CD4-positive, alpha-beta T cell (primary cell): ENCODE results near the gene SNAPIN. TPM values are rescaled to one million over a fixed set of nuclear protein-coding genes. Genes with fewer than 3 reads are reported as not detected.

ENCODE experiments used
- ATAC-seq: fragments of 200-7000 bp; cut with Tn5 transposase; one replicate; pipeline ENCODE4 v1.10.0; 2022; ENCODE audit warnings: mild to moderate bottlenecking; ENCODE audit not compliant: poor library complexity
- CTCF ChIA-PET: fragments of 350-600 bp; sonication (Branson Sonifier 250); formaldehyde crosslinking; loops from one replicate; lab custom pipeline; 2021; ENCODE audit warnings: antibody characterized with exemption, inconsistent platforms; lab: Charles Lee
- POLR2A ChIA-PET: fragments of 350-600 bp; sonication (Branson Sonifier 250); formaldehyde crosslinking; loops from one replicate; lab custom pipeline; 2021; ENCODE audit warnings: antibody characterized with exemption, inconsistent platforms; lab: Charles Lee
- DNase-seq, 14 experiments: peaks; one replicate each; pipeline ENCODE4 v3.0.0-alpha.2; 2013 to 2020; ENCODE audit warnings: mixed read lengths in 2 of 14
- H3K27ac ChIP-seq, 2 donors: one replicate each; pipeline versions ENCODE4 v1.5.1 to v1.7.0; 2013; ENCODE audit warnings: low read length in 2 of 2, low read depth in 1 of 2, mild to moderate bottlenecking in 1 of 2
- H3K27me3 ChIP-seq, 2 experiments: 1 replicate in 1 of 2; 2 replicates in 1 of 2; pipeline versions ENCODE4 v1.6.1 to v1.7.0; 2013; ENCODE audit warnings: low read length in 2 of 2, control low read depth in 1 of 2, mild to moderate bottlenecking in 1 of 2, moderate library complexity in 1 of 2; ENCODE audit not compliant: insufficient read depth in 2 of 2, control insufficient read depth in 1 of 2
- H3K36me3 ChIP-seq: one replicate; pipeline ENCODE4 v1.6.1; 2013; ENCODE audit warnings: low read length, control low read depth; ENCODE audit not compliant: insufficient read depth
- H3K4me1 ChIP-seq: one replicate; pipeline ENCODE4 v1.6.1; 2013; ENCODE audit warnings: low read length, control low read depth; ENCODE audit not compliant: insufficient read depth
- H3K4me3 ChIP-seq: one replicate; pipeline ENCODE4 v1.5.1; 2013; ENCODE audit warnings: mild to moderate bottlenecking, low read length, moderate library complexity
- H3K9me3 ChIP-seq, 2 experiments: 1 replicate in 1 of 2; 2 replicates in 1 of 2; pipeline versions ENCODE4 v1.6.1 to v1.7.0; 2013; ENCODE audit warnings: low read length in 2 of 2, mild to moderate bottlenecking in 2 of 2, control low read depth in 1 of 2, moderate library complexity in 1 of 2; ENCODE audit not compliant: control insufficient read depth in 1 of 2, insufficient read depth in 1 of 2
- H3K27ac Mint-ChIP-seq: one replicate; pipeline ENCODE4 v1.8.0; 2020; ENCODE audit warnings: mixed read lengths
- H3K27me3 Mint-ChIP-seq: one replicate; pipeline ENCODE4 v1.8.0; 2021; ENCODE audit warnings: mixed read lengths
- H3K36me3 Mint-ChIP-seq: one replicate; pipeline ENCODE4 v1.8.0; 2021; ENCODE audit warnings: low read depth, mixed read lengths
- H3K4me1 Mint-ChIP-seq: one replicate; pipeline ENCODE4 v1.8.0; 2021; ENCODE audit warnings: low read depth, mixed read lengths
- H3K4me3 Mint-ChIP-seq: one replicate; pipeline ENCODE4 v1.8.0; 2020; ENCODE audit warnings: mild to moderate bottlenecking, mixed read lengths
- H3K9me3 Mint-ChIP-seq: one replicate; pipeline ENCODE4 v1.8.0; 2020; ENCODE audit warnings: mixed read lengths
- CTCF ChIP-seq: fragments of 200-600 bp; IDR thresholded peaks from one replicate; pipeline ENCODE4 v1.8.0; 2022; ENCODE audit warnings: antibody characterized with exemption, mild to moderate bottlenecking
- intact Hi-C, 2 experiments: fragments of 100-400 bp; cut with DNase I in 1 of 2; cut with micrococcal nuclease in 1 of 2; formaldehyde crosslinking; loops; one replicate each; pipeline versions ENCODE4 v1.15.1 to v1.9.0; 2023 to 2025; cut with DNase I, micrococcal nuclease
- total RNA-seq, 174 experiments: library from RNA in 2 of 174; stranded (reverse) in 2 of 174; gene quantifications; one replicate each; pipeline ENCODE4 v1.2.3 and lab custom pipeline; 2021 to 2026

The SNAPIN gene
- total RNA-seq, 2 experiments from 2014 or later, result 7.2 to 7.3 TPM

DNA sequence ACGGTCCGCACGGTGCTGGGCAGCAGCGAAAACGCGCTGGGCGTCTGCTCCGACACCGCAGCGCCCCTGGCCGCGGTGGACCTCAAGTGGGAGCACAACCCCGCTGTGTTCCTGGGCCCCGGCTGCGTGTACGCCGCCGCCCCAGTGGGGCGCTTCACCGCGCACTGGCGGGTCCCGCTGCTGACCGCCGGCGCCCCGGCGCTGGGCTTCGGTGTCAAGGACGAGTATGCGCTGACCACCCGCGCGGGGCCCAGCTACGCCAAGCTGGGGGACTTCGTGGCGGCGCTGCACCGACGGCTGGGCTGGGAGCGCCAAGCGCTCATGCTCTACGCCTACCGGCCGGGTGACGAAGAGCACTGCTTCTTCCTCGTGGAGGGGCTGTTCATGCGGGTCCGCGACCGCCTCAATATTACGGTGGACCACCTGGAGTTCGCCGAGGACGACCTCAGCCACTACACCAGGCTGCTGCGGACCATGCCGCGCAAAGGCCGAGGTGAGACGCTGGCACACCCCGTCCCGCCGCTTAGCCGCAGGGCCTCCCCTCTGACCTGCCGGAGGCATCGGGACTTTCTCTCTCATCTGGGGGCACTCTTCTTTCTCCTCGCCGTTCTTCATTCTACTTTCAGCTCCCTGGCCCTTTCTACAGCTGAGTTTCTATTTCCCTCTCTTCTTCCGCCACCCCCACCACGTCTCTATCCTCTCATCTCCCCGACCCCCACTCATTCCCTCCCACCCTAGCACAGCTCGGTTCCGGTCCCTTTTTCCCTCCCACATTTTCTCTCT, 21.0 kb downstream of the SNAPIN start:
- Mint-ChIP-seq H3K4me3 (peak overlapping the region; percentile 87), H3K9me3 (no peaks in the 10 kb centered on the region), H3K36me3 (no peaks in the 10 kb centered on the region), H3K27ac (no peak overlapping the region), H3K4me1 (peaks cover 20% of the 10 kb centered on the region), H3K27me3 (peaks cover 67% of the 10 kb centered on the region)
- H3K9me3 ChIP-seq, result no peaks in the 10 kb centered on the region
- ChIA-PET CTCF (interaction anchor here (0.6 to 1.7 kb wide), 2 partner anchors 69 to 592 kb away, joined by 4 read pairs; no protein-coding TSS in a partner anchor), POLR2A (interaction anchor here (2.7 kb wide), 1 partner anchor 45 kb away, joined by 12 read pairs; the partner anchor contains the start of gene CHTOP)
- DNase-seq (peak in 8 of 14 experiments; percentile 5 to 59 (median 32)), ATAC-seq (peak; percentile 73)
- intact Hi-C loops, result loop anchor here in 1 of 2 experiments (2.0 to 10.0 kb wide), 2 partner anchors 245 to 305 kb away; partner anchors contain the start of gene GATAD2B
- H3K4me3 ChIP-seq, result peak overlapping the region; percentile 44
- no peak for TF ChIP-seq CTCF
- H3K27ac ChIP-seq, result no peak overlapping the region
- H3K27me3 ChIP-seq, result peaks cover 30 to 35% of the 10 kb centered on the region in 2 experiments
- H3K4me1 ChIP-seq, result peaks cover 25% of the 10 kb centered on the region
- H3K36me3 ChIP-seq, result no peaks in the 10 kb centered on the region

GRCh38 chr1:153680120-153680403, 21.6 kb downstream of the SNAPIN start:
- Mint-ChIP-seq H3K4me1 (peaks cover 20% of the 10 kb centered on the region), H3K27ac (no peak overlapping the region), H3K27me3 (peaks cover 67% of the 10 kb centered on the region), H3K4me3 (peak overlapping the region; percentile 87), H3K36me3 (no peaks in the 10 kb centered on the region), H3K9me3 (no peaks in the 10 kb centered on the region)
- Histone ChIP-seq H3K27me3 (peaks cover 30 to 37% of the 10 kb centered on the region in 2 experiments), H3K27ac (no peak overlapping the region), H3K36me3 (no peaks in the 10 kb centered on the region), H3K4me1 (peaks cover 25% of the 10 kb centered on the region), H3K4me3 (no peak overlapping the region), H3K9me3 (no peaks in the 10 kb centered on the region)
- ChIA-PET POLR2A (interaction anchor here (2.7 kb wide), 1 partner anchor 46 kb away, joined by 12 read pairs; the partner anchor contains the start of gene CHTOP), CTCF (interaction anchor here (0.6 to 1.7 kb wide), 2 partner anchors 68 to 591 kb away, joined by 4 read pairs; no protein-coding TSS in a partner anchor)
- DNase-seq, result no peak
- intact Hi-C loops, result no loop called here
- TF ChIP-seq CTCF, result no peak
- no peak for ATAC-seq

- H3K36me3 ChIP-seq, result no peaks in the 10 kb centered on the region
- no peak for ATAC-seq
- Mint-ChIP-seq H3K4me1 (peaks cover 16% of the 10 kb centered on the region), H3K9me3 (no peaks in the 10 kb centered on the region), H3K4me3 (no peak overlapping the region), H3K36me3 (no peaks in the 10 kb centered on the region), H3K27ac (no peak overlapping the region), H3K27me3 (peaks cover 54% of the 10 kb centered on the region)
- CTCF ChIA-PET, result no interaction called here
- TF ChIP-seq CTCF, result no peak
- POLR2A ChIA-PET, result no interaction called here
- no peaks in the 10 kb centered on the region for H3K9me3 ChIP-seq
- H3K27ac ChIP-seq, result no peak overlapping the region
- intact Hi-C loops, result no loop called here
- no peak overlapping the region for H3K4me3 ChIP-seq
- peaks cover 23% of the 10 kb centered on the region for H3K4me1 ChIP-seq
- H3K27me3 ChIP-seq, result peaks cover 26 to 44% of the 10 kb centered on the region in 2 experiments
- no peak for DNase-seq
Measured at GRCh38 chr1:153682730-153683129, 24.2 kb downstream of the SNAPIN start.
